Adrenal gland (tissue), 12 donors: ENCODE measurements around the gene MEX3A. TPM values are rescaled to one million over a fixed set of nuclear protein-coding genes. Genes with fewer than 3 reads are reported as not detected.
A peak's percentile ranks its signal among the peaks of the same experiment; 100 is the strongest.

ENCODE experiments used
- DNase-seq, 7 donors: peaks; one replicate each; pipeline ENCODE4 v3.0.0-alpha.2; 2019 to 2020
- H3K27ac ChIP-seq, 5 donors: fragments of 200-600 bp; sonication (generic) in 4 of 5; 1 replicate in 3 of 5; 2 replicates in 2 of 5; pipeline versions ENCODE4 v1.5.1 to v1.8.0; 2016 to 2020; ENCODE audit warnings: mild to moderate bottlenecking in 1 of 5
- H3K27me3 ChIP-seq: fragments of 200-600 bp; 2 replicates; pipeline ENCODE4 v1.8.0; 2021
- H3K36me3 ChIP-seq, 2 donors: fragments of 200-600 bp; replicated peaks in 1 of 2; 1 replicate in 1 of 2; 2 replicates in 1 of 2; pipeline versions ENCODE4 v1.5.1 to v1.8.0; 2018 to 2022
- H3K4me1 ChIP-seq, 2 donors: fragments of 200-600 bp; replicated peaks in 1 of 2; 1 replicate in 1 of 2; 2 replicates in 1 of 2; pipeline versions ENCODE4 v1.5.1 to v1.8.0; 2018 to 2021
- H3K4me3 ChIP-seq, 4 donors: fragments of 200-600 bp; sonication (generic) in 3 of 4; one replicate each; pipeline ENCODE4 v1.5.1; 2016 to 2018
- H3K9me3 ChIP-seq, 3 donors: fragments of 200-600 bp; sonication (generic) in 1 of 3; replicated peaks in 1 of 3; 1 replicate in 2 of 3; 2 replicates in 1 of 3; pipeline versions ENCODE4 v1.5.1 to v1.8.0; 2016 to 2021
- POLR2A ChIP-seq, 2 donors: fragments of 450-650 bp; IDR thresholded peaks; one replicate each; pipeline ENCODE4 v1.6.1; 2017; ENCODE audit warnings: antibody characterized with exemption in 2 of 2, mild to moderate bottlenecking in 2 of 2, moderate library complexity in 1 of 2
- WGBS, 4 donors: extraction: QIAGEN DNeasy Blood & Tissue Kit in 2 of 4; methylation state at CpG; one replicate each; pipeline versions ENCODE4 v1.1.5 to v1.1.7; 2013 to 2017; 5-methylcytosine and 5-hydroxymethylcytosine counted together
- intact Hi-C, 2 donors: fragments of 100-400 bp; cut with DNase I; formaldehyde crosslinking; loops; one replicate each; pipeline versions ENCODE4 v1.14.1 to v1.15.0; 2022 to 2023
- polyA plus RNA-seq, 3 donors: library from polyadenylated mRNA; stranded (reverse); fragments of 200-250 nt in 2 of 3; fragments of 350-450 nt in 1 of 3; fragmentation: Illumina TruSeq in 1 of 3; extraction: RNeasy Lipid Tissue Mini Kit (QIAGEN cat#74804) in 1 of 3; gene quantifications; one replicate each; pipeline ENCODE4 v1.2.3, GENCODE V29; 2013 to 2014
- total RNA-seq, 9 donors: library from RNA; depleted of rRNA in 4 of 9; stranded (reverse); fragments of >200 nt in 4 of 9; fragments of 120-200 nt in 1 of 9; fragmentation: NEBNext Ultra II Directional in 1 of 9; extraction: Animal tissue kit (Norgen Biotek cat#: 25700) in 1 of 9; gene quantifications; one replicate each; pipeline versions ENCODE4 v1.1.0 to v1.2.4, GENCODE V29; 2013 to 2023
- TF ChIP-seq, protein P1 (sequence below), 6 experiments: fragments of 450-650 bp in 4 of 6; fragments of 200-600 bp in 2 of 6; sonication (generic) in 1 of 6; IDR thresholded peaks; 1 replicate in 5 of 6; 2 replicates in 1 of 6; pipeline versions ENCODE4 v1.5.1 to v1.8.0; 2016 to 2021; ENCODE audit warnings: antibody characterized with exemption in 6 of 6, mild to moderate bottlenecking in 2 of 6, moderate library complexity in 1 of 6
- donor health status: healthy with polysubstance abuse.
- donor health status: Bipolar disorder and iron deficiency.
- donor health status: DM: yes; HTN: yes; CAD: no.
- donor health status: DM: no; HTN: no; CAD: no.
- donor health status: DM: no; HTN: no; CAD: no.
- donor health status: DM: yes; HTN: yes; CAD: no.

MEX3A gene
- total and polyA plus RNA-seq, 12 donors: 0.09 to 2.4 (median 0.37) TPM

DNA sequence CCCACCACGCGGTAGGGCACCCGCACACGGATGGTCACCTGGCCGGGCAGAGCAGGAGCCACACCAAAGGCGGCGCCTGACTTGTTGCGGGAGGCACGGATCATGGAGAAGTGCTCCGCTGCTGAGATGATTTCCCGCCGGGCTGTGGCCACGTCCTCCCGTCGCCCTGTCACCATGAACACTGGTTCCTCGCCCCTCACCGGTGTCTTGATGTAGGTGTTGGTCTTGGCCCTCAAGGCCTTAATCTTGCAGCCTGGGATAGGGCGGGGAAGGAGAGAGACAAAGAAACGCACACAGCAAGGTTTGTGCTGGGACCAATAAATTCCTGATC lies 4.9 kb downstream of the MEX3A start:
- no peaks in the 10 kb centered on the region for H3K36me3 ChIP-seq
- DNase-seq: no peak
- intact Hi-C loops: no loop called here
- H3K4me1 ChIP-seq: peaks cover 3 to 4% of the 10 kb centered on the region in 2 donors
- H3K9me3 ChIP-seq: no peaks in the 10 kb centered on the region
- H3K27me3 ChIP-seq: no peaks in the 10 kb centered on the region
- no peak overlapping the region for H3K4me3 ChIP-seq
- TF ChIP-seq, protein P1, sequence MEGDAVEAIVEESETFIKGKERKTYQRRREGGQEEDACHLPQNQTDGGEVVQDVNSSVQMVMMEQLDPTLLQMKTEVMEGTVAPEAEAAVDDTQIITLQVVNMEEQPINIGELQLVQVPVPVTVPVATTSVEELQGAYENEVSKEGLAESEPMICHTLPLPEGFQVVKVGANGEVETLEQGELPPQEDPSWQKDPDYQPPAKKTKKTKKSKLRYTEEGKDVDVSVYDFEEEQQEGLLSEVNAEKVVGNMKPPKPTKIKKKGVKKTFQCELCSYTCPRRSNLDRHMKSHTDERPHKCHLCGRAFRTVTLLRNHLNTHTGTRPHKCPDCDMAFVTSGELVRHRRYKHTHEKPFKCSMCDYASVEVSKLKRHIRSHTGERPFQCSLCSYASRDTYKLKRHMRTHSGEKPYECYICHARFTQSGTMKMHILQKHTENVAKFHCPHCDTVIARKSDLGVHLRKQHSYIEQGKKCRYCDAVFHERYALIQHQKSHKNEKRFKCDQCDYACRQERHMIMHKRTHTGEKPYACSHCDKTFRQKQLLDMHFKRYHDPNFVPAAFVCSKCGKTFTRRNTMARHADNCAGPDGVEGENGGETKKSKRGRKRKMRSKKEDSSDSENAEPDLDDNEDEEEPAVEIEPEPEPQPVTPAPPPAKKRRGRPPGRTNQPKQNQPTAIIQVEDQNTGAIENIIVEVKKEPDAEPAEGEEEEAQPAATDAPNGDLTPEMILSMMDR (IDR thresholded peaks at IDR 0.05): no peak
- no peak for TF ChIP-seq POLR2A (IDR thresholded peaks at IDR 0.05)
- peak overlapping the region in 1 of 5 donors; percentile 58 for H3K27ac ChIP-seq
- WGBS, 4 donors: 90 to 94% (median 93%) methylated on average over 6 to 19 of the region's 19 CpGs

DNA sequence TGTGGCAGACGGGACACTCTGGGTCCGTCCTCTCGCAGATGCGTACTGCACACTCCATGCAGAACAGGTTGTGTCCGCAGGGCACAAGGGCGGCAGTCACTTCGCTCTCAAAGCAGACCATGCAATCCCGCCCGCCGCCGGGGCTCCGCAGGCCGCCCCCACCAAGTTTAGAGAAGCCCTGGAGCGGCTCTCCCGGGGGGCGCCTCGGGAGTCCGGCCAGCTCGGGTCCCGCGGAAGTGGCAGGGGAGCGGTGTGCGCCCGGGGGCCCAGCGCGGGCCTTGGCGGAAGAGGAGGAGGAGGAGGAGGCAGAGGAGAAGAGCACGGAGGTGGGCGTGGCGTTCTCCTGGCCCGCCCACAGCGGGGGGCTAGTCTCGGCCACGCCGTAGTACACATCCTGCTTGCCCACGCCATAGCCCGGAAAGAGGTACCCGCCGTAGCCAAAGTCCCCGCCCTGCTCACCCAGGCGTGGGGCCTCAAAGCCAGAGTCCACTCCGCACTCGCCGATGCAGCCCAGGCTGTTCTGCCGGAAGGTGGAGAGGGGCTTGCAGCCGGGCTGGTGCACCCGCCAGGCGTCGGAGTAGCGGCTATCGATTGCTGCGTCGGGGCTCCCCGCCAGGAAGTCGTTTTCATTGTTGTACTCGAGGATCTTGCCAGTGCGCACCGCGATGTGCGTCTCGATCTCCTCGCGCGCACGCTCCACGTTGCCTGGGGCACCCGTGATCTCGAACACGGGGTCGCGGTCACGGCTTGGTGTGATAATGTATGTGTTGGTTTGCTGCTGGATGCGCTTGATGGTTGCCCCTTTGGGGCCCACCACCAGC lies 5.4 kb downstream of the MEX3A start:
- intact Hi-C loops: no loop called here
- H3K4me3 ChIP-seq: peak overlapping the region in 2 of 4 donors; percentile 2 to 50
- WGBS, 4 donors: 50 to 60% (median 57%) methylated on average over 21 to 73 of the region's 73 CpGs

DNA sequence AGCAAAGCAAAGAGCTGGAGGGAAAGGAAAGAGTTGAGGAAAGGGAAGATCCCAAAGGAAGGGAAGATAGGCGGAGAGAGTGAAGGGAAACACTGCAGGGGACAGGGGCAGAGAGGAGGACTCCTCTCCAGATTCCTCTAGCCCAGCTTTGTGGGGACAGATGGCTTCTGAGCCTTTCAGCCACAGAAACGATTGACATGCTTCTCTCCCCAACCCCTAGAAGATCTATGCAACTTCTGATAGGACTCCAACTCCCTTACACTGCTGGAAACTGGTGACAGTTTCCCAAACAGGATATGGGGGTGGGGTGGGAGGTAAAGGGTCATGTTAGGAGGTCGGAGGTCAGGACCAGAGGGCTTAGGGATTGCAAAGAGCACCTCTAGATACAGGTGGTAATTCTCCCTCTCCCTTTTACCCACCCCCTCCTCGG lies 6.5 kb downstream of the MEX3A start:
- TF ChIP-seq, protein P1 (IDR thresholded peaks at IDR 0.05): no peak
- no peak for TF ChIP-seq POLR2A (IDR thresholded peaks at IDR 0.05)
- Histone ChIP-seq H3K36me3 (no peaks in the 10 kb centered on the region), H3K4me1 (no peaks in the 10 kb centered on the region), H3K27me3 (no peaks in the 10 kb centered on the region), H3K27ac (peak overlapping the region in 1 of 5 donors; percentile 58), H3K4me3 (peak overlapping the region in 1 of 4 donors; percentile 50), H3K9me3 (no peaks in the 10 kb centered on the region)
- intact Hi-C loops: no loop called here
- WGBS, 4 donors: 61 to 68% (median 65%) methylated on average over 4 of the region's 4 CpGs
- no peak for DNase-seq

More for the DNA sequence above, 5.4 kb downstream of the MEX3A start:
- no peaks in the 10 kb centered on the region for H3K36me3 ChIP-seq
- no peaks in the 10 kb centered on the region for H3K4me1 ChIP-seq
- no peaks in the 10 kb centered on the region for H3K27me3 ChIP-seq
- peak overlapping the region in 1 of 5 donors; percentile 58 for H3K27ac ChIP-seq
- no peaks in the 10 kb centered on the region for H3K9me3 ChIP-seq
- TF ChIP-seq, protein P1 (IDR thresholded peaks at IDR 0.05): peak in 1 of 6 experiments; percentile 14
- no peak for TF ChIP-seq POLR2A (IDR thresholded peaks at IDR 0.05)
- DNase-seq: peak in 2 of 7 donors; percentile 32 to 35

DNA sequence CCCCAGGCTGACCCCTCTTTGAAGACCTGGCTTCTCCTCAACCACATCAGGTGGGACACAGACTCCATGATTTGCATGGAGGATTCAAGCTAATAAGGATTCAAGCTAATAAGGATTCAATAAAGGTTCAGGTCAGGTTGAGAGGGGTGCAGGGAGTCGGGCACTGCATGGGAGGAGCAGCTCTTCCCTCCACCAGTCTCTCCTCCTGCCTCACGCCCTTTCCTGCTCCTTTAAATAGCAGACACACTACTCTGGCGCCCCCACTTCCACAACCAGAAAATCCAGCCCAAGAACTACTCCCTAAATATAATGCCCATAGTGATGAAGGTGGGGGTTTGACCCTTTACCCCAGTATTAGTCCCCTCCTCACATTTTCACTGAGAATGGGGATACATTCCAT lies 7.1 kb downstream of the MEX3A start:
- Histone ChIP-seq H3K9me3 (no peaks in the 10 kb centered on the region), H3K27ac (no peak overlapping the region), H3K27me3 (no peaks in the 10 kb centered on the region), H3K36me3 (no peaks in the 10 kb centered on the region), H3K4me1 (no peaks in the 10 kb centered on the region), H3K4me3 (no peak overlapping the region)
- intact Hi-C loops: no loop called here
- TF ChIP-seq, protein P1 (IDR thresholded peaks at IDR 0.05): no peak
- TF ChIP-seq POLR2A (IDR thresholded peaks at IDR 0.05): no peak
- WGBS, 4 donors: 59 to 82% (median 69%) methylated on average over 3 of the region's 3 CpGs
- no peak for DNase-seq
